Measurements from ENCODE around the gene MAP4K5.

- TF ChIP-seq CTCF (IDR thresholded peaks at IDR 0.05), result no peak
- no peak for TF ChIP-seq POLR2A (IDR thresholded peaks at IDR 0.05)
- no peak for TF ChIP-seq EP300 (IDR thresholded peaks at IDR 0.05)
Observed at GRCh38 chr14:50377550-50378085, 154.8 kb downstream of the MAP4K5 start.

Data from ovary (tissue), 3 donors.